IMR-90 (cell line): Measurements from ENCODE around the gene IRS2. TPM values are rescaled to one million over a fixed set of nuclear protein-coding genes. Genes with fewer than 3 reads are reported as not detected.

Experiments used
- ATAC-seq: fragments of 200-7000 bp; cut with Tn5 transposase; 2 replicates; pipeline ENCODE4 v1.9.1; 2020; ENCODE audit warnings: low read depth, mild to moderate bottlenecking, moderate library complexity
- BruUV-seq: library from RNA; stranded (reverse); fragments of 400-500 nt; replicated peaks from 2 replicates; lab custom pipeline; 2021; lab: Mats Ljungman, UMichigan
- CTCF ChIA-PET: fragments of 300-600 bp; formaldehyde crosslinking; extraction: SDS; loops from one replicate; lab custom pipeline; 2021; ENCODE audit warnings: antibody characterized with exemption; lab: Yijun Ruan, JAX
- POLR2A ChIA-PET: fragments of 300-600 bp; sonication (Branson Sonifier 250); formaldehyde crosslinking; loops from one replicate; lab custom pipeline; 2022; ENCODE audit warnings: antibody characterized with exemption; ENCODE audit not compliant: unreplicated experiment; lab: Charles Lee
- DNase-seq: peaks from one replicate; pipeline ENCODE4 v3.0.0; 2013
- H2AFZ ChIP-seq: replicated peaks from 2 replicates; pipeline ENCODE3; 2013; ENCODE audit warnings: low read length, mild to moderate bottlenecking; ENCODE audit not compliant: poor library complexity
- H2AK5ac ChIP-seq: 2 replicates; pipeline ENCODE4 v1.6.1; 2013; ENCODE audit warnings: low read depth, low read length, inconsistent platforms
- H2AK9ac ChIP-seq: replicated peaks from 2 replicates; pipeline ENCODE3; 2013; ENCODE audit warnings: mild to moderate bottlenecking, low read depth, low read length, moderate library complexity; ENCODE audit not compliant: poor library complexity
- H2BK120ac ChIP-seq: 2 replicates; pipeline ENCODE4 v1.6.1; 2013; ENCODE audit warnings: low read depth, low read length, inconsistent platforms
- H2BK15ac ChIP-seq: 3 replicates; pipeline ENCODE4 v1.6.1; 2013; ENCODE audit warnings: low read depth, low read length, inconsistent platforms
- H2BK20ac ChIP-seq: 2 replicates; pipeline ENCODE4 v1.6.1; 2013; ENCODE audit warnings: low read depth, mild to moderate bottlenecking, inconsistent platforms, low read length, moderate library complexity
- H2BK5ac ChIP-seq: 2 replicates; pipeline ENCODE4 v1.6.1; 2013; ENCODE audit warnings: mild to moderate bottlenecking, low read depth, low read length, inconsistent platforms; ENCODE audit not compliant: poor library complexity, severe bottlenecking
- H3K14ac ChIP-seq: replicated peaks from 2 replicates; pipeline ENCODE4 v1.6.1; 2013; ENCODE audit warnings: low read depth, low read length, inconsistent platforms
- H3K18ac ChIP-seq: 2 replicates; pipeline ENCODE4 v1.6.1; 2013; ENCODE audit warnings: low read depth, low read length, control low read depth
- H3K23ac ChIP-seq: 2 replicates; pipeline ENCODE4 v1.6.1; 2013; ENCODE audit warnings: low read depth, low read length, inconsistent platforms
- H3K27ac ChIP-seq: 2 replicates; pipeline ENCODE4 v1.5.1; 2013; ENCODE audit warnings: mild to moderate bottlenecking, control low read depth, low read length; ENCODE audit not compliant: insufficient read depth
- H3K27me3 ChIP-seq: 2 replicates; pipeline ENCODE4 v1.6.1; 2013; ENCODE audit warnings: low read length; ENCODE audit not compliant: control insufficient read depth, insufficient read depth
- H3K36me3 ChIP-seq: 2 replicates; pipeline ENCODE4 v1.6.1; 2013; ENCODE audit warnings: low read length, mixed read lengths; ENCODE audit not compliant: control insufficient read depth, insufficient read depth
- H3K4ac ChIP-seq: 2 replicates; pipeline ENCODE4 v1.6.1; 2013; ENCODE audit warnings: low read depth, low read length, inconsistent platforms
- H3K4me1 ChIP-seq: 2 replicates; pipeline ENCODE4 v1.6.1; 2013; ENCODE audit warnings: low read length, mixed read lengths; ENCODE audit not compliant: control insufficient read depth, insufficient read depth
- H3K4me2 ChIP-seq: 2 replicates; pipeline ENCODE4 v1.6.1; 2013; ENCODE audit warnings: low read depth, mild to moderate bottlenecking, control low read depth, low read length, moderate library complexity
- H3K4me3 ChIP-seq: 2 replicates; pipeline ENCODE4 v1.5.1; 2013; ENCODE audit warnings: low read depth, mild to moderate bottlenecking, control low read depth, low read length, moderate library complexity; ENCODE audit not compliant: insufficient read depth
- H3K56ac ChIP-seq: 2 replicates; pipeline ENCODE4 v1.6.1; 2013; ENCODE audit warnings: low read length, inconsistent platforms; ENCODE audit not compliant: insufficient read depth; ENCODE audit errors: extremely low read depth
- H3K79me1 ChIP-seq, 2 experiments: 2 replicates each; pipeline ENCODE4 v1.6.1; 2013; ENCODE audit warnings: low read length in 2 of 2, inconsistent platforms in 1 of 2, low read depth in 1 of 2
- H3K9ac ChIP-seq: 2 replicates; pipeline ENCODE4 v1.6.1; 2013; ENCODE audit warnings: low read depth, low read length, control low read depth
- H3K9me1 ChIP-seq: 2 replicates; pipeline ENCODE4 v1.6.1; 2013; ENCODE audit warnings: low read length, inconsistent platforms; ENCODE audit not compliant: insufficient read depth
- H3K9me3 ChIP-seq: 2 replicates; pipeline ENCODE4 v1.6.1; 2013; ENCODE audit warnings: low read length; ENCODE audit not compliant: control insufficient read depth, insufficient read depth
- H4K20me1 ChIP-seq: 2 replicates; pipeline ENCODE4 v1.6.1; 2013; ENCODE audit warnings: low read length, inconsistent platforms; ENCODE audit not compliant: insufficient read depth
- H4K5ac ChIP-seq: 2 replicates; pipeline ENCODE4 v1.6.1; 2013; ENCODE audit warnings: mild to moderate bottlenecking, low read depth, low read length, control low read depth
- H4K8ac ChIP-seq, 2 experiments: 2 replicates each; pipeline ENCODE4 v1.6.1; 2013; ENCODE audit warnings: low read depth in 2 of 2, low read length in 2 of 2, control low read depth in 1 of 2, inconsistent platforms in 1 of 2
- H4K91ac ChIP-seq: 2 replicates; pipeline ENCODE4 v1.6.1; 2013; ENCODE audit warnings: low read depth, low read length, inconsistent platforms; ENCODE audit not compliant: insufficient read depth
- CHD1 ChIP-seq: IDR thresholded peaks from 2 replicates; pipeline ENCODE4 v1.6.1; 2012; ENCODE audit warnings: low read depth, low read length, improper control_type of control experiment
- ELK1 ChIP-seq: fragments of 150-350 bp; IDR thresholded peaks from 2 replicates; pipeline ENCODE4 v1.6.1; 2016; ENCODE audit warnings: low read depth, mild to moderate bottlenecking, low read length, moderate library complexity, borderline replicate concordance
- MAFK ChIP-seq: IDR thresholded peaks from 2 replicates; pipeline ENCODE4 v1.6.1; 2012; ENCODE audit warnings: low read depth, low read length, improper control_type of control experiment
- MXI1 ChIP-seq: IDR thresholded peaks from 2 replicates; pipeline ENCODE4 v1.6.1; 2012; ENCODE audit warnings: low read depth, mild to moderate bottlenecking, low read length, moderate library complexity, borderline replicate concordance
- NFE2L2 ChIP-seq: fragments of 150-350 bp; IDR thresholded peaks from 2 replicates; pipeline ENCODE4 v1.6.1; 2016; ENCODE audit warnings: low read depth, mild to moderate bottlenecking, low read length
- RAD21 ChIP-seq: IDR thresholded peaks from 2 replicates; pipeline ENCODE4 v1.6.1; 2012; ENCODE audit warnings: low read length, improper control_type of control experiment
- RFX5 ChIP-seq: IDR thresholded peaks from 2 replicates; pipeline ENCODE4 v1.8.0; 2012; ENCODE audit warnings: low read depth, mild to moderate bottlenecking, low read length, moderate library complexity
- SMC3 ChIP-seq: fragments of 150-350 bp; IDR thresholded peaks from 2 replicates; pipeline ENCODE4 v1.6.1; 2016; ENCODE audit warnings: low read depth, mild to moderate bottlenecking, antibody characterized with exemption, low read length, moderate library complexity
- USF2 ChIP-seq: fragments of 150-350 bp; IDR thresholded peaks from 2 replicates; pipeline ENCODE4 v1.6.1; 2017; ENCODE audit warnings: mild to moderate bottlenecking, antibody characterized with exemption, low read length, low read depth
- WGBS, 2 experiments: methylation state at CpG; one replicate each; pipeline versions ENCODE4 v1.1.5 to v1.1.7; 2013; ENCODE audit warnings: missing lambda C conversion rate in 2 of 2; ENCODE audit not compliant: insufficient read length in 1 of 2; ENCODE audit errors: extremely low coverage in 2 of 2; 5-methylcytosine and 5-hydroxymethylcytosine counted together
- dilution Hi-C: fragments of 300-500 bp; cut with HindIII; formaldehyde crosslinking; loops from one replicate; pipeline ENCODE4 v1.14.3; 2018; ENCODE audit warnings: low sequenced_read_pairs; ENCODE audit not compliant: unreplicated experiment
- in situ Hi-C: fragments of 300-500 bp; cut with MboI; formaldehyde crosslinking; loops from 3 replicates; pipeline ENCODE4 v1.14.3; 2019; ENCODE audit warnings: low sequenced_read_pairs, inconsistent platforms, mixed read lengths
- intact Hi-C: fragments of 100-400 bp; cut with micrococcal nuclease; formaldehyde crosslinking; loops from 2 replicates; pipeline ENCODE4 v1.10.0; 2022
- polyA plus RNA-seq, 3 experiments: library from polyadenylated mRNA; depleted of rRNA; stranded (reverse); fragments of >200 nt; gene quantifications; 2 replicates each; pipeline ENCODE4 v1.2.3, GENCODE V29; 2012; ENCODE audit warnings: low replicate concordance in 1 of 3
- total RNA-seq: library from RNA; depleted of rRNA; stranded (reverse); fragments of >200 nt; gene quantifications from 2 replicates; pipeline ENCODE4 v1.2.3, GENCODE V29; 2012

IRS2 gene
- total and polyA plus RNA-seq, 2 of the 4 experiments (the other 2 are of a cell fraction) = 0.36 to 1.4 TPM

- Histone ChIP-seq H3K27me3 (peaks cover 9% of the 10 kb centered on the region), H3K4ac (no peak overlapping the region), H4K91ac (no peak overlapping the region), H3K18ac (no peak overlapping the region), H3K79me1 (no peaks in the 10 kb centered on the region), H2BK120ac (no peak overlapping the region), H3K4me1 (no peaks in the 10 kb centered on the region), H2BK5ac (no peak overlapping the region), H2AK5ac (no peak overlapping the region), H4K5ac (no peak overlapping the region), H2BK15ac (no peak overlapping the region), H2BK20ac (no peak overlapping the region), H4K8ac (no peak overlapping the region), H3K9me3 (peaks cover 2% of the 10 kb centered on the region; the same call in 1 of the 2 replicates), H3K9ac (no peak overlapping the region), H3K23ac (no peak overlapping the region), H3K36me3 (no peaks in the 10 kb centered on the region), H4K20me1 (no peaks in the 10 kb centered on the region), H3K4me2 (no peak overlapping the region), H2AFZ (no peak overlapping the region), H3K27ac (no peak overlapping the region), H2AK9ac (no peak overlapping the region), H3K56ac (no peak overlapping the region), H3K9me1 (no peaks in the 10 kb centered on the region), H3K4me3 (no peak overlapping the region), H3K14ac (no peak overlapping the region)
- BruUV-seq = no TSS peak
- no CpG with 5 or more reads among the region's 4 CpGs for WGBS, 2 experiments
- POLR2A ChIA-PET = no interaction called here
- dilution Hi-C loops (no loop called here), intact Hi-C loops (no loop called here), in situ Hi-C loops (no loop called here)
- no peak for ATAC-seq
- no peak for TF ChIP-seq RFX5
- no peak for TF ChIP-seq ELK1
- TF ChIP-seq MXI1 = no peak
- no peak for TF ChIP-seq NFE2L2
- TF ChIP-seq CHD1 = no peak
- TF ChIP-seq RAD21 = no peak
- TF ChIP-seq USF2 = no peak
- no peak for TF ChIP-seq MAFK
- no peak for TF ChIP-seq SMC3
- DNase-seq = no peak
- CTCF ChIA-PET = no interaction called here
Measured at GRCh38 chr13:109735436-109735966, 50.9 kb downstream of the IRS2 start.
